NK-92 treated with Interleukin-12 subunit alpha and Interleukin-12 subunit beta, amount 100 ng/mL, for 24 hours (cell line): ENCODE data around the gene MET.
"Not testable (repeated sequence)": the region's sequence is repeated elsewhere in the genome, so short reads cannot be mapped to it uniquely, and the experiment has no call there.

Source experiments
- DNase-seq: peaks from one replicate; lab custom pipeline; 2025; lab: John Stamatoyannopoulos, UW

The MET gene

GRCh38 chr7:116753130-116753529 is 81.1 kb downstream of the MET start:
- no peak for DNase-seq

GRCh38 chr7:116754186-116754585 is 82.2 kb downstream of the MET start:
- DNase-seq = no peak

GRCh38 chr7:116757283-116757682 is 85.3 kb downstream of the MET start:
- DNase-seq = no peak

GRCh38 chr7:116759642-116760041 is 87.6 kb downstream of the MET start:
- DNase-seq = not testable (repeated sequence)

GRCh38 chr7:116762971-116763370 is 91.0 kb downstream of the MET start:
- no peak for DNase-seq

- no peak for DNase-seq
Observed at GRCh38 chr7:116763647-116764046, 91.7 kb downstream of the MET start.

- no peak for DNase-seq
Observed at GRCh38 chr7:116766881-116767280, 94.9 kb downstream of the MET start.

GRCh38 chr7:116769546-116769945 is 97.5 kb downstream of the MET start:
- no peak for DNase-seq

GRCh38 chr7:116770941-116771340 is 98.9 kb downstream of the MET start:
- no peak for DNase-seq

GRCh38 chr7:116771640-116772039 is 99.6 kb downstream of the MET start:
- no peak for DNase-seq

GRCh38 chr7:116772423-116772863 is 100.4 kb downstream of the MET start:
- no peak for DNase-seq

- no peak for DNase-seq
Observed at GRCh38 chr7:116772926-116773749, 101.1 kb downstream of the MET start.

- DNase-seq = no peak
Observed at GRCh38 chr7:116776046-116776445, 104.0 kb downstream of the MET start.

GRCh38 chr7:116776610-116777289 is 104.8 kb downstream of the MET start:
- no peak for DNase-seq

GRCh38 chr7:116777651-116778281 is 105.8 kb downstream of the MET start:
- DNase-seq = no peak

- DNase-seq = no peak
Observed at GRCh38 chr7:116779216-116779615, 107.2 kb downstream of the MET start.

- no peak for DNase-seq
Observed at GRCh38 chr7:116779931-116780330, 107.9 kb downstream of the MET start.

- no peak for DNase-seq
Observed at GRCh38 chr7:116780521-116780920, 108.5 kb downstream of the MET start.

- no peak for DNase-seq
Observed at GRCh38 chr7:116780966-116781365, 109.0 kb downstream of the MET start.

- DNase-seq = no peak
Observed at GRCh38 chr7:116781584-116781983, 109.6 kb downstream of the MET start.

- DNase-seq = no peak
Observed at GRCh38 chr7:116782177-116782711, 110.2 kb downstream of the MET start.

GRCh38 chr7:116783666-116784318 is 111.8 kb downstream of the MET start:
- DNase-seq = no peak
